Measurements from ENCODE around the gene CDH23. TPM values are rescaled to one million over a fixed set of nuclear protein-coding genes. Genes with fewer than 3 reads are reported as not detected.

The CDH23 gene
- total and polyA plus RNA-seq, 12 donors = 1.7 to 20.2 (median 7.8) TPM

- TF ChIP-seq POLR2A (IDR thresholded peaks at IDR 0.05) (no peak), CTCF (IDR thresholded peaks at IDR 0.05) (peak in 2 of 6 experiments; percentile 30 to 31)
- 38 to 52% (median 41%) methylated on average over 9 of the region's 9 CpGs for WGBS, 4 donors
- Histone ChIP-seq H3K27ac (peak overlapping the region in 1 of 5 donors; percentile 91), H3K27me3 (no peaks in the 10 kb centered on the region), H3K4me3 (no peak overlapping the region), H3K4me1 (replicated peaks in 1 of 2) (peaks cover 26 to 37% of the 10 kb centered on the region in 2 donors), H3K36me3 (replicated peaks in 1 of 2) (no peaks in the 10 kb centered on the region), H3K9me3 (replicated peaks in 1 of 3) (no peaks in the 10 kb centered on the region)
- DNase-seq = peak in 2 of 7 donors; percentile 21 to 37
- intact Hi-C loops (cut with DNase I) = no loop called here
Observed at GRCh38 chr10:71725998-71726579, 329.4 kb downstream of the CDH23 start.

- intact Hi-C loops (cut with DNase I) = no loop called here
Observed at GRCh38 chr10:71726580-71727104, 329.9 kb downstream of the CDH23 start.

GRCh38 chr10:71727105-71727737 is 330.5 kb downstream of the CDH23 start:
- no peak for TF ChIP-seq POLR2A (IDR thresholded peaks at IDR 0.05)
- H3K27ac ChIP-seq = peak overlapping the region in 3 of 5 donors; percentile 3 to 91 (median 70)
- H3K4me3 ChIP-seq = no peak overlapping the region
- no peaks in the 10 kb centered on the region for H3K9me3 ChIP-seq (replicated peaks in 1 of 3)
- H3K4me1 ChIP-seq (replicated peaks in 1 of 2) = peaks cover 26 to 37% of the 10 kb centered on the region in 2 donors
- intact Hi-C loops (cut with DNase I) = no loop called here
- H3K36me3 ChIP-seq (replicated peaks in 1 of 2) = no peaks in the 10 kb centered on the region
- no peak for DNase-seq
- no peaks in the 10 kb centered on the region for H3K27me3 ChIP-seq
- 65 to 74% (median 70%) methylated on average over 7 to 12 of the region's 12 CpGs for WGBS, 4 donors

More at GRCh38 chr10:71726580-71727104, 329.9 kb downstream of the CDH23 start:
- Histone ChIP-seq H3K27me3 (no peaks in the 10 kb centered on the region), H3K27ac (peak overlapping the region in 1 of 5 donors; percentile 91), H3K36me3 (replicated peaks in 1 of 2) (no peaks in the 10 kb centered on the region), H3K4me1 (replicated peaks in 1 of 2) (peaks cover 26 to 37% of the 10 kb centered on the region in 2 donors), H3K9me3 (replicated peaks in 1 of 3) (no peaks in the 10 kb centered on the region), H3K4me3 (no peak overlapping the region)
- WGBS, 4 donors = 78 to 88% (median 83%) methylated on average over 8 to 11 of the region's 11 CpGs
- DNase-seq = no peak
- no peak for TF ChIP-seq CTCF (IDR thresholded peaks at IDR 0.05)
- no peak for TF ChIP-seq POLR2A (IDR thresholded peaks at IDR 0.05)

GRCh38 chr10:71727738-71728737 is 331.3 kb downstream of the CDH23 start:
- Histone ChIP-seq H3K27ac (peak overlapping the region in 4 of 5 donors; percentile 9 to 91 (median 46)), H3K4me1 (replicated peaks in 1 of 2) (peaks cover 26 to 37% of the 10 kb centered on the region in 2 donors), H3K9me3 (replicated peaks in 1 of 3) (no peaks in the 10 kb centered on the region), H3K36me3 (replicated peaks in 1 of 2) (no peaks in the 10 kb centered on the region), H3K27me3 (no peaks in the 10 kb centered on the region), H3K4me3 (no peak overlapping the region)
- intact Hi-C loops (cut with DNase I) = no loop called here
- 31 to 53% (median 44%) methylated on average over 6 to 8 of the region's 8 CpGs for WGBS, 4 donors
- peak; percentile 61 to 87 (median 78) for DNase-seq
- TF ChIP-seq POLR2A (IDR thresholded peaks at IDR 0.05) = no peak
- TF ChIP-seq CTCF (IDR thresholded peaks at IDR 0.05) = no peak

Measured in adrenal gland (tissue), 12 donors.